ENCODE data around the gene ACYP1.

GRCh38 chr14:75044752-75045151 lies 19.1 kb downstream of the ACYP1 start:
- TF ChIP-seq ZZZ3 (IDR thresholded peaks at IDR 0.05) (no peak), SRSF9 (IDR thresholded peaks at IDR 0.05; ENCODE audit: borderline replicate concordance, low read depth, low read length) (no peak), REST (IDR thresholded peaks at IDR 0.05; ENCODE audit: borderline replicate concordance) (no peak), REST (CRISPR knock-in tag; IDR thresholded peaks at IDR 0.05; ENCODE audit: low read depth) (no peak), CTCF (IDR thresholded peaks at IDR 0.05 in 2 of 3, conservative IDR thresholded peaks at IDR 0.05 in 1 of 3; ENCODE audit: insufficient read depth in 2 of 3, low read depth in 1 of 3, low read length in 3 of 3) (no peak), HINFP (tag; conservative IDR thresholded peaks at IDR 0.05; ENCODE audit: low read depth) (no peak)
- TF ChIP-seq, protein P1, sequence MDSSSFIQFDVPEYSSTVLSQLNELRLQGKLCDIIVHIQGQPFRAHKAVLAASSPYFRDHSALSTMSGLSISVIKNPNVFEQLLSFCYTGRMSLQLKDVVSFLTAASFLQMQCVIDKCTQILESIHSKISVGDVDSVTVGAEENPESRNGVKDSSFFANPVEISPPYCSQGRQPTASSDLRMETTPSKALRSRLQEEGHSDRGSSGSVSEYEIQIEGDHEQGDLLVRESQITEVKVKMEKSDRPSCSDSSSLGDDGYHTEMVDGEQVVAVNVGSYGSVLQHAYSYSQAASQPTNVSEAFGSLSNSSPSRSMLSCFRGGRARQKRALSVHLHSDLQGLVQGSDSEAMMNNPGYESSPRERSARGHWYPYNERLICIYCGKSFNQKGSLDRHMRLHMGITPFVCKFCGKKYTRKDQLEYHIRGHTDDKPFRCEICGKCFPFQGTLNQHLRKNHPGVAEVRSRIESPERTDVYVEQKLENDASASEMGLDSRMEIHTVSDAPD (CRISPR knock-in tag; IDR thresholded peaks at IDR 0.05), result no peak
